ENCODE results near the gene MYH6.

The MYH6 gene

DNA sequence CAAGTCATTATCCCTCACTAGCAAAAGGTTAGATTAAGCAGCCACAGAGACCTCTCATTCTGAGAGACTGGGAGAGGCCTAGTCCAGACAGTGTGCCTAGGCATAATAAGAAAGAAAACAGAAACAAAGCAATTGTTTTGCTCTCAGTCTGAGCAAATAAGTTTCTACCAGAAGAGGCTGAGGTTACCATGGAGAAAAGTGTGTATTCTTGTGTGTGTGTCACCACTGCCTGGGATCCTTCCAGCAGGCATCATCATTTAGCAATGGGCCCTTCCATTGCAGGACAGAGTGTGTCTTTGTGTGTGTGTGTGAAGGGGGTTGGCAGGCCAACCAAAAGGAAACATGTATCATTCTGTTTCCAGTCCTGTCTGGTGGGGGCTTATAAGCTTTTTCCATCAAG lies 46.8 kb downstream of the MYH6 start:
- no peak overlapping the region for H3K27ac ChIP-seq (ENCODE audit: low read depth, low read length, severe bottlenecking)
- peaks cover 69% of the 10 kb centered on the region for H3K36me3 ChIP-seq (ENCODE audit: control insufficient read depth, insufficient read depth, low read length)
- H3K4me1 ChIP-seq (ENCODE audit: control insufficient read depth, insufficient read depth, low read length, poor library complexity, severe bottlenecking) = peaks cover 2% of the 10 kb centered on the region
- H3K4me3 ChIP-seq (ENCODE audit: extremely low read depth, insufficient read depth, low read length, poor library complexity, severe bottlenecking) = no peak overlapping the region
- H3K9me3 ChIP-seq (ENCODE audit: control insufficient read depth, low read length) = no peaks in the 10 kb centered on the region

DNA sequence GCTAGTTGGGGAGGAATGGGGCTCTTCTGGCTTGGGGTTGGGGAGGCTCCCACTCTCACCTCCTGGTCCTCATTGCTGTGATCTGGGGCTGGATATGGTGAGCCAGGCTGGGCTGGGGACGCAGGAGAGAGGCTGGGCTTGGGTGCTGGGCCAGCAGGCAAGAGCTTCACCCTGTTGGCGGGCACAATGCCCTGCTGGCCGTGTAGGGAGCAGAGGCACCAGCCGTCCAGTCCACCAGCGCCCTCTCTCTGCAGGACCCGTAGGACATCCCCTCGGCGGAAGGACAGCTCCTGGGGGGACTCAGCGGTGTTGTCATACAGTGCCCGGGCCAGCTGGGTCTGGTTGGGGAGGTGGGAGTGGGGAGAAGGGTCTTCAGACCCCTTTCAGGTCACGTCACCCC lies 47.6 kb downstream of the MYH6 start:
- no peak overlapping the region for H3K27ac ChIP-seq (ENCODE audit: low read depth, low read length, severe bottlenecking)
- no peak overlapping the region for H3K4me3 ChIP-seq (ENCODE audit: extremely low read depth, insufficient read depth, low read length, poor library complexity, severe bottlenecking)
- no peaks in the 10 kb centered on the region for H3K9me3 ChIP-seq (ENCODE audit: control insufficient read depth, low read length)
- 78 to 86% methylated on average over 5 to 7 of the region's 11 CpGs for WGBS, 2 experiments (ENCODE audit: insufficient coverage in 2 of 2)
- H3K4me1 ChIP-seq (ENCODE audit: control insufficient read depth, insufficient read depth, low read length, poor library complexity, severe bottlenecking) = peaks cover 2% of the 10 kb centered on the region
- H3K36me3 ChIP-seq (ENCODE audit: control insufficient read depth, insufficient read depth, low read length) = peaks cover 69% of the 10 kb centered on the region

DNA sequence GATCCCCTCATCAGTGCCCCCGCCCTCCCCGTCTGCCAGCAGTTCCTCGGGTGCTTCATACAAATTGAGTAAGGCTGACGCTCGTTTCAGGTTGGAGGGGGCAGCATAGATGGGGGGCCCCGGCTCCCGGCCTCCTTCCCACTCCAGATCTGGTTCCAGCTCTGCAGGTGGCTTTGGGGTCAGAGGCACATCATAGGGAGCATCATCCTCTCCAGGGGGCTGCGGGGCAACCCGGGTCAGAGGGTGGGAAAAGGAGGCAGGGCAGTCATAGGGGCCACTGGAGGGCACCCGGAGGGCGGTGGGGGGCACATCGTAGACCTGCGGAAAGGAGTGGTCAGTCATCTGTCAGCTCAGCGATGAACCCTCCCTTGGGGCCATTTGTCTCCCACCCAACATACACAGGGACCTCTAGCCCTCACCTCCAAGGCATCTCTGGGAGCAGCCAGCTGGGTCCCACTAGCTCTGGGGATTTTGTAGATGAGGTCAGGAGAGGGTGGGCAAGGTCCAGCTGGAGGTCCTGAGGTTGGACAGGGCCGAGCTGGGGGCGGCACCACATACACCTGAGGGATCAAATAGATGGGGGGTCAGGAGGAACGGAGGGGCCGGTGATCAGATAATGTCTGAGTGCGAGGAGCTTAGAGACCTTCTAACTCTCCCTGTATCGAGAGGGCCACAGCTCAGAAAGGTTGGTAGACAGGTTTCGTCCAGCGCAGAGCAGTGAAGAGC lies 48.2 kb downstream of the MYH6 start:
- Histone ChIP-seq H3K27ac (ENCODE audit: low read depth, low read length, severe bottlenecking) (no peak overlapping the region), H3K36me3 (ENCODE audit: control insufficient read depth, insufficient read depth, low read length) (peaks cover 69% of the 10 kb centered on the region), H3K4me3 (ENCODE audit: extremely low read depth, insufficient read depth, low read length, poor library complexity, severe bottlenecking) (no peak overlapping the region), H3K9me3 (ENCODE audit: control insufficient read depth, low read length) (no peaks in the 10 kb centered on the region), H3K4me1 (ENCODE audit: control insufficient read depth, insufficient read depth, low read length, poor library complexity, severe bottlenecking) (peaks cover 2% of the 10 kb centered on the region)
- WGBS, 2 experiments (ENCODE audit: insufficient coverage in 2 of 2) = 97 to 99% methylated on average over 13 to 20 of the region's 22 CpGs

- Histone ChIP-seq H3K27ac (ENCODE audit: low read depth, low read length, severe bottlenecking) (no peak overlapping the region), H3K9me3 (ENCODE audit: control insufficient read depth, low read length) (no peaks in the 10 kb centered on the region), H3K36me3 (ENCODE audit: control insufficient read depth, insufficient read depth, low read length) (peaks cover 69% of the 10 kb centered on the region), H3K4me1 (ENCODE audit: control insufficient read depth, insufficient read depth, low read length, poor library complexity, severe bottlenecking) (no peaks in the 10 kb centered on the region), H3K4me3 (ENCODE audit: extremely low read depth, insufficient read depth, low read length, poor library complexity, severe bottlenecking) (no peak overlapping the region)
- WGBS, 2 experiments (ENCODE audit: insufficient coverage in 2 of 2) = 88 to 100% methylated on average over 2 to 4 of the region's 11 CpGs
These were observed 48.9 kb downstream of the MYH6 start for GRCh38 chr14:23359167-23359626.

- Histone ChIP-seq H3K27ac (ENCODE audit: low read depth, low read length, severe bottlenecking) (peak overlapping the region; percentile 32), H3K36me3 (ENCODE audit: control insufficient read depth, insufficient read depth, low read length) (peaks cover 64% of the 10 kb centered on the region), H3K9me3 (ENCODE audit: control insufficient read depth, low read length) (no peaks in the 10 kb centered on the region), H3K4me3 (ENCODE audit: extremely low read depth, insufficient read depth, low read length, poor library complexity, severe bottlenecking) (no peak overlapping the region), H3K4me1 (ENCODE audit: control insufficient read depth, insufficient read depth, low read length, poor library complexity, severe bottlenecking) (no peaks in the 10 kb centered on the region)
- 95 to 98% methylated on average over 5 to 11 of the region's 12 CpGs for WGBS, 2 experiments (ENCODE audit: insufficient coverage in 2 of 2)
These were observed 49.4 kb downstream of the MYH6 start for GRCh38 chr14:23358553-23359166.

DNA sequence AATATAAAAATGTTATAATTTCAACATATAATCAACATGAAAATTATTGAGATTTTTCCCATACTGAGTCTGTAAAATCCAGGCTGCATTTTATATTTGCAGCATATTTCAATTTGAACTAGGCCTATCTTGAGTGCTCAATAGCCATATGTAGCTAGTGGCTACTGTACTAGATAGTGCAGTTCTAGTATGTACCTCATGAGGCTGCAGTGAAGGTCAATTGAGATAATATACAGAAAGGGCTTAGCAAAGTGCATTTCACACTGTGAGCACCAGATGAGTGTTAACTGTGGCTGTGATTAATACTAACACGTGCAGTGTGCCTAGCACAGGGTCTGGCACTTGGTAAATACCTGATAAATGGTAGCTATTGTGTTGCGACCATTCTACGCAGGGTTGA lies 50.0 kb downstream of the MYH6 start:
- peaks cover 59% of the 10 kb centered on the region for H3K36me3 ChIP-seq (ENCODE audit: control insufficient read depth, insufficient read depth, low read length)
- H3K9me3 ChIP-seq (ENCODE audit: control insufficient read depth, low read length) = no peaks in the 10 kb centered on the region
- no peak overlapping the region for H3K27ac ChIP-seq (ENCODE audit: low read depth, low read length, severe bottlenecking)
- H3K4me3 ChIP-seq (ENCODE audit: extremely low read depth, insufficient read depth, low read length, poor library complexity, severe bottlenecking) = no peak overlapping the region
- 92 to 97% methylated on average over 3 of the region's 3 CpGs for WGBS, 2 experiments (ENCODE audit: insufficient coverage in 2 of 2)
- no peaks in the 10 kb centered on the region for H3K4me1 ChIP-seq (ENCODE audit: control insufficient read depth, insufficient read depth, low read length, poor library complexity, severe bottlenecking)

DNA sequence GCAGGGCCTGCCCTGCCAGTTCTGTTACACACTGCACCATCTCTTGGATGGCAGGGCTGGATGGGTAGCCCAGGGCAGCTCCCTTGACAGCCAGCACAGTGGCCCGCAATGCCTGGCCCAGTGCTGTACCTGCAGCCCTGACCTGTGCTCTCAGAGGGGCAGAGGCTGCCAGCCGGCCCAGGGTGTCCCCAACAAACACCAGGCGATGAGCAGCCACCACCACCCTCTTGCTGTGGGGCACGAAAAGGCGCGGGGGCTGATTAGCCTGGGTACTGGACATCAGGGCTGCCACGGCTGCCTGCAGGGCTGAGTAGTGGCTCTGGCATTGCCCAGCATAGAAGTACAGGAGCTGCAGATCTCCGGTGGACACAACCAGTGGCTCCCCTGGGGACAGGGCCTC lies 50.8 kb downstream of the MYH6 start:
- 92 to 94% methylated on average over 8 of the region's 8 CpGs for WGBS, 2 experiments (ENCODE audit: insufficient coverage in 2 of 2)
- Histone ChIP-seq H3K9me3 (ENCODE audit: control insufficient read depth, low read length) (no peaks in the 10 kb centered on the region), H3K4me3 (ENCODE audit: extremely low read depth, insufficient read depth, low read length, poor library complexity, severe bottlenecking) (no peak overlapping the region), H3K27ac (ENCODE audit: low read depth, low read length, severe bottlenecking) (no peak overlapping the region), H3K36me3 (ENCODE audit: control insufficient read depth, insufficient read depth, low read length) (peaks cover 52% of the 10 kb centered on the region), H3K4me1 (ENCODE audit: control insufficient read depth, insufficient read depth, low read length, poor library complexity, severe bottlenecking) (no peaks in the 10 kb centered on the region)

DNA sequence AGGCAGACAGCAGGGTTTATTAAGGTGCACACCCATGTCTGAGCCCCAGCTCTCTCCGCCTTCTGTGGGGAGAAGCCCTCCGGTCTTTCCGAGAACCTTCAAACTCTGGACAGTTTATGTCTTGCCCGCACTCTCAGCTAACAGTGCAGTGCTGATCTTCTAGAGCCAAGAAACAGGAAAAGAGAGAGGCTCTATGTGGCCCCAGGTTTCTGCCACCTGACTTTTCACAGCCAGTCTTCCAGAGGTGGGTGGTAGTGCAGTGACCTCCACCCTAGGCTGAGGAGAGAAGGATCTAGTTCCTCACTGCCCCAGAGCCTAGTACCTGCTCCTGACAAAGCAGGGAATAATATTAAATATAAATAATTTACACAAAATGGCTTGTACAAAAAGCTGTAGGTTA lies 51.4 kb downstream of the MYH6 start:
- Histone ChIP-seq H3K4me1 (ENCODE audit: control insufficient read depth, insufficient read depth, low read length, poor library complexity, severe bottlenecking) (no peaks in the 10 kb centered on the region), H3K27ac (ENCODE audit: low read depth, low read length, severe bottlenecking) (no peak overlapping the region), H3K9me3 (ENCODE audit: control insufficient read depth, low read length) (no peaks in the 10 kb centered on the region), H3K4me3 (ENCODE audit: extremely low read depth, insufficient read depth, low read length, poor library complexity, severe bottlenecking) (no peak overlapping the region), H3K36me3 (ENCODE audit: control insufficient read depth, insufficient read depth, low read length) (peaks cover 46% of the 10 kb centered on the region)
- WGBS, 2 experiments (ENCODE audit: insufficient coverage in 2 of 2) = 84 to 94% methylated on average over 3 to 4 of the region's 4 CpGs

DNA sequence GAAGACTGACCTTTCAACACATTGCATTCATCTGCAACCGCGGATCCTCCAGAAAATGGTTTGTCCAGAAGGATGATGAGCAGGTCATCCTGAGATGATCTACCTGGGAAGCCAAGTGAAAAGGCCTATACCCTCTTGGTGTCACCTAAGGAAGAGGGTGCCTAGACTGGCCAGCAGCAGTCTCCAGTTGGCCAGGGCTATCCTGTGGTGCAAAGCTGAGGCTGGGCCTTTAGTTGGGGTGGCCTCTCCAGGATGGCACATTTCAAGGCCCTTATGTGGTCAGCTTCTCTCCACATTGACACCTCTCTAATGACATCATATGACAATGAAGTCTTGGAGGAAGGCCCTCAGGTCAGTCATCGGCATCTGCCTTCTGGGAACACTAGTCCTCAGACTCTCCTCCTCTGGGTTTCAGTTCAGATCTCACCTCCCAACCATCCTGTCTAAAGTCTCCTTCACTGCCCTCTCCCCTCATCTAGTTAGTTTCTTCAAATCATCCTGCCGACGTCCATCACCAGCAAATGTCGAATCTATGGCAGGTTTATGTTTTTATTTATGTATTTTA lies 52.1 kb downstream of the MYH6 start:
- no peaks in the 10 kb centered on the region for H3K9me3 ChIP-seq (ENCODE audit: control insufficient read depth, low read length)
- WGBS, 2 experiments (ENCODE audit: insufficient coverage in 2 of 2) = 90 to 100% methylated on average over 1 of the region's 6 CpGs
- no peaks in the 10 kb centered on the region for H3K4me1 ChIP-seq (ENCODE audit: control insufficient read depth, insufficient read depth, low read length, poor library complexity, severe bottlenecking)
- H3K36me3 ChIP-seq (ENCODE audit: control insufficient read depth, insufficient read depth, low read length) = peaks cover 46% of the 10 kb centered on the region
- no peak overlapping the region for H3K4me3 ChIP-seq (ENCODE audit: extremely low read depth, insufficient read depth, low read length, poor library complexity, severe bottlenecking)
- no peak overlapping the region for H3K27ac ChIP-seq (ENCODE audit: low read depth, low read length, severe bottlenecking)

GRCh38 chr14:23354990-23355389 lies 53.1 kb downstream of the MYH6 start:
- Histone ChIP-seq H3K4me3 (ENCODE audit: extremely low read depth, insufficient read depth, low read length, poor library complexity, severe bottlenecking) (no peak overlapping the region), H3K27ac (ENCODE audit: low read depth, low read length, severe bottlenecking) (no peak overlapping the region), H3K9me3 (ENCODE audit: control insufficient read depth, low read length) (no peaks in the 10 kb centered on the region), H3K36me3 (ENCODE audit: control insufficient read depth, insufficient read depth, low read length) (peaks cover 36% of the 10 kb centered on the region), H3K4me1 (ENCODE audit: control insufficient read depth, insufficient read depth, low read length, poor library complexity, severe bottlenecking) (no peaks in the 10 kb centered on the region)
- WGBS, 2 experiments (ENCODE audit: insufficient coverage in 2 of 2) = 92% methylated on average over 4 to 5 of the region's 6 CpGs

- 100% methylated on average over 1 of the region's 5 CpGs for WGBS, 2 experiments (ENCODE audit: insufficient coverage in 2 of 2)
- H3K4me3 ChIP-seq (ENCODE audit: extremely low read depth, insufficient read depth, low read length, poor library complexity, severe bottlenecking) = no peak overlapping the region
- peaks cover 22% of the 10 kb centered on the region for H3K36me3 ChIP-seq (ENCODE audit: control insufficient read depth, insufficient read depth, low read length)
- no peaks in the 10 kb centered on the region for H3K9me3 ChIP-seq (ENCODE audit: control insufficient read depth, low read length)
- H3K4me1 ChIP-seq (ENCODE audit: control insufficient read depth, insufficient read depth, low read length, poor library complexity, severe bottlenecking) = no peaks in the 10 kb centered on the region
- H3K27ac ChIP-seq (ENCODE audit: low read depth, low read length, severe bottlenecking) = no peak overlapping the region
These were observed 54.7 kb downstream of the MYH6 start for GRCh38 chr14:23353433-23353780.
